HCEC 1CT (cell line): Measurements from ENCODE around the gene MEF2B.
A peak's percentile ranks its signal among the peaks of the same experiment; 100 is the strongest.
"Not testable (repeated sequence)": the region's sequence is repeated elsewhere in the genome, so short reads cannot be mapped to it uniquely, and the experiment has no call there.

Source experiments
- DNase-seq: peaks from one replicate; pipeline ENCODE4 v3.0.0-alpha.2; 2017

The MEF2B gene

GRCh38 chr19:19192910-19193423 lies 22.9 kb upstream of the MEF2B start:
- DNase-seq: no peak

DNA sequence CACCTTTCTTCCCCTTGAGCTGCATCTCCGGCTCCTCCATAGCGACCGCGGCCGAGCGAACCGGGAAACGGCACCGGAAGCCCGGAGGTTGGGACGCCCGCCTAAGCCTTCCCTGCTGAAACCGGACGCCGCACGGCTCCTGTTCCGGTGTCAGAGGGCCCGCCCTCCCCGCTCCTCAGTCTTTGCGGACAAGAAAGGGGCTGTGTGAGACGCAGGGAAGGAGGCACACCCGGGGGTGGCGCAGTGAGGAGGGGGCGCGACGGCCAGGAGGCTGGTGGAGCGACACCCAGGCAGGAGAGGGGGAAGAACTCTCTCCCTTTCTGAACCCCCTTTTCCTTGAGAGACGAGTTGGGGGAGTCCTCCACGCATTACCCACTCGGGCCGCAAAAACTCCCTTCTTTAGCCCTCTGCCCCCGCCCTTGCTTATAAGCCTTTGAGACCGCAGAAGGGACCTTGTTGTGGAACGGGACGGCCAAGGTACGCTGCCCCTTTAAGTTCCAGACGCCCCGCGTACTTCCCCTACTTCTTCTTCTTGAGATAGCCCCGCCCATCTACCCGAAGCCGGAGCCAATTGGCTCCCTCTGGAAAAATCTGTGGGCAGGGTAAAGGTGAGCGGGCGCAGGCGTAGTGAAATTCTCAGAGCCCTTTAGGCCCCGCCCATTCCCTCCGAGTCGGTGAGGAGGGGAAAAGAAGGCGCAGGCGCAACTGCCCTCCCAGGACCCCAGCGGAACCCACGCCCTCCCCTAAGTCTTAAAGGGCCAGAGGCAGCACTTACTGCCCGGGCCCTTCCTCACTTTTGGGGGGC lies 22.2 kb upstream of the MEF2B start, which contains the start of the genes BORCS8 and RFXANK:
TSS of gene BORCS8 (minus strand) at position 75 of the 805 bp plus-strand sequence. CDS start at position 40, 35 bp downstream.
TSS of gene RFXANK (plus strand) at position 181 of the 805 bp plus-strand sequence. CDS start 1,689 bp downstream, outside the sequence.
- peak; percentile 98 for DNase-seq

DNA sequence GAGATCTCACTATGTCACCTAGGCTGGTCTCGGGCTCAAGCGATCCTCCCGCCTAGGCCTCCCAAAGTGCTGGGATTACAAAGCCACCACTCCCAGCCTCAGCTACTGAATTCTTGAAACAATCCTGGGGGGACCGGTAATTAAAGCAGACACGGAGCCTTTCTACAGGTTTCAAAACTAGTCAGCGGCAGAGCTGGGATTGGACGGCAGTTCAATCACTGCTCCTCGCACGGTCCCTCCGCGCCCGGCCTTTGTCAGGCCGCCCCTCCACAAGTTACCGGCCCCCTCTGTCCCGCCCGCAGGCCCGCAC lies 21.7 kb upstream of the MEF2B start:
- no peak for DNase-seq

GRCh38 chr19:19186742-19187141 lies 16.7 kb upstream of the MEF2B start:
- DNase-seq: no peak

GRCh38 chr19:19185853-19186740 lies 16.0 kb upstream of the MEF2B start:
- DNase-seq: peak; percentile 44

- no peak for DNase-seq
Observed at GRCh38 chr19:19181488-19181998, 11.5 kb upstream of the MEF2B start.

- no peak for DNase-seq
Observed at GRCh38 chr19:19179548-19180441, 9.7 kb upstream of the MEF2B start.

GRCh38 chr19:19176950-19177349 lies 6.9 kb upstream of the MEF2B start:
- DNase-seq: no peak

DNA sequence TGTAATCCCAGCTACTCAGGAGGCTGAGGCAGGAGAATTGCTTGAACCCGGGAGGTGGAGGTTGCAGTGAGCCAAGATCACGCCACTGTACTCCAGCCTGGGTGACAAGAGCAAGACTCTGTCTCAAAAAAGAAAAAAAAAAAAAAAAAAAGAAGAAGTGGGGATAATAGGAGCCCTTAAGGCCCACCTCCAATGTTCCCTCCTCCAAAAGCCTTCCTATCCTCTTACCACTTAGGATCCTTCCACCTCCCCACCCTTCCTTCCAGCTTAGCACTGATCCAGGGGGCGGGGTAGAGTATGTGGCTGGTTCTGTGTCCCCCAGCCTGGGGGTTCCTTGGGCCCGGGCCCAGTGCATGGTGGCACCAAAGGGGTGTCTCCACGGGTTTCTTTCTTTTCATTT lies 3.2 kb upstream of the MEF2B start:
- not testable (repeated sequence) for DNase-seq

DNA sequence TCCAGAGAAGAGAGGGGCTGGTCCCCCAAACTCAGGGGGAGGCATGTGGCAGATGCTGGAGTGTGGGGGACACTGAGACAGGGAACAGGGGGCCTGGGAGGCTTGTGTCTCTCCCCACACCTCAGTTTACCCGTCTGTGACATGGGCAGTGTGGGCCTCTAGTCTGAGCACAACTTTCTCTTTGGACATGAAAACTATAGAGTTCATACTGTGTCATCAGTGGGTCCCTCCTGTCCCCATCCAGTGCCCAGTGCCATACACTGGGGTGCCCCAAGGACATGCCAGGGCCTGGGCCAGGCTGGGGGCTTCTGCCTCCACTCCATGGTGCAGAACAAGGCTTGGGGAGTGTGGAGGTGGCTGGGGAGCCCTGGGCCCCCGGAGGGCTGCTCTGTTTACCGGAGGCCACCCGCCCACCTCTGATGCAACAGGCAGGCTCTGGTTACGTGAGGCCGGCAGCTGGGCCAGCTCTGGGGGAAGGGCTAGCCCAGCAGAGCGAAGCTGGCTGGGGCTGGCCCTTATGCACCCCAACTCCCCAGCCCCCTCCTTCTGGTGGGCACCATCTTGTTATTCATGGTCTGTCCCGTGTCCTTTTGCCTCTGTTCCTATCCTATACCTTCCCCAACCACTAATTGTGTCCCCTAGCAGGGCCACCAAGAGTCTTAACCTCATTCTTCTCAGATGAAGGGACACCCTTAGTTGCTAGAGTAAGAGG lies 1.9 kb upstream of the MEF2B start:
- DNase-seq: peak; percentile 41

- no peak for DNase-seq
Observed at GRCh38 chr19:19170873-19171672, 1.0 kb upstream of the MEF2B start.

DNA sequence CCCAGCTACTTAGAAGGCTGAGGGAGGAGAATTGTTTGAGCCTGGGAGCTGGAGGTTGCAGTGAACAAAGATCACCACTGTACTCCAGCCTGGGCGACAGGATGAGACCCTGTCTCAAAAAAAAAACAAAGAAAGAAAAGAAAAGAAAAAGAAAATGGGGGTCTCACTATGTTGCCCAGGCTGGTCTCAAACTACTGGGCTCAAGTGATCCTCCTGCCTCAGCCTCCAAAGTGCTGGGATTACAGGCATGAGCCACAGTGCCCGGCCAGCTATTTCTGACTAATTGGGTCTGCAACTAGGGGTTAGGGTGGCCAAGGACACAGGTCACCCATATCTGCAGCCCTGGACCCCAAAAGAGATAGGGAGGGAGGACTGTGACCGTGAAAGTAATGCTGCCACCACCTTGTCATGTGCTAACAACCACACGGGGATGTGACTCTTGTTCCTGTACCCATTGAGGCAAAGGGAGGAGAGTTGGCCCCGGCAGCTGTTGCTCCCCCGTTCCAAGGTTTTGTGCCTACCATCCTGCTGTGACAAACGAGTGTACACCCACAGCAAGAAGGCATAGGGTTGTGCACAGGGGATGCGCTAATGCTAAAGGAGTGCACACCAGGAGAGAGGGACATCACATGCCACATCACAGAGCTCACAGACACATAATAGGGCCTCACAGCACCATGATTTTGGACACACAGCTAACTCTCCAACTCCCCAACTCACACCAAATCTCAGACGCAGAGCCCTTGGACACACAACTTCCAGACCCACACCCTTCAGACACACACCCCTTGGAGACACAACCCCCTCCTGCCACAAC lies 619 bp downstream of the MEF2B start:
- DNase-seq: no peak

DNA sequence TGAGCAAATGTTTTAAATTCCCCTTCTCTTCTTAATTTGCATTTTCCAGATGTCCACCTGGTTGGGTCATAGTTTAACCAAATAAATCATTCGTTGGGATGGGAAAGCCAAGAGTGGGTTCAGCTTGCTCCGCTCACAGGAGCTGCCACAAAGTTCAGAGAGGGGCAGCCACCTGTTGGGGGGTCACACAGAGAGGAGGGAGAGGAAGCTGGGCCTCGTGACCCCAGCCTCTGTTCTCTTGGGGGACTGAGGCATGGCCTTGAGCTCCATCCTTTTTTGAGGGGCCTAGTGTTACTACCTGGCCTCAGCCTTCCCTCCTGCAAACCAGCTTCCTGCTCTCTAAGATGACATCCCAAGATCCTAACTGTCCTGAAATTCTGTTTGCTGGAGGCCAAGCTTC lies 2.5 kb downstream of the MEF2B start:
- no peak for DNase-seq

DNA sequence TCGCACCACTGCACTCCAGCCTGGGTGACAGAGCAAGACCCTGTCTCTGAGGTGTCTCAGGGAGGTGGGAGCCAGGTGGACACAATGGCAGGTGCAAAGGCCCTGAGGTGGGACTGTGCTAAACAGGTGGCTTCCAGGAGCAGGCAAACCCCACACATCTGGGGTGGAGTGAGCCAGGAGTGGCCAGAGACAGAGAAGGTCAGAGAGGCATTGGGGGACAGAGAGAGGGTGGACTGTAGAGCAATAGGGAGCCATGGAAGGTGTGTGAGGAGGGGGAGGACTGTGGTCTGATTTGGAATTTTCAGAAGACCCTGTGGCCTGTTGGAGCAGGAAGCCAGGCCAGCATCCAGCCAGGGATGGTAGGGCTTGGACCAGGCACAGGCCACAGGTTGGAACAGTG lies 4.7 kb downstream of the MEF2B start:
- no peak for DNase-seq

- no peak for DNase-seq
Observed at GRCh38 chr19:19162495-19162894, 7.6 kb downstream of the MEF2B start.

DNA sequence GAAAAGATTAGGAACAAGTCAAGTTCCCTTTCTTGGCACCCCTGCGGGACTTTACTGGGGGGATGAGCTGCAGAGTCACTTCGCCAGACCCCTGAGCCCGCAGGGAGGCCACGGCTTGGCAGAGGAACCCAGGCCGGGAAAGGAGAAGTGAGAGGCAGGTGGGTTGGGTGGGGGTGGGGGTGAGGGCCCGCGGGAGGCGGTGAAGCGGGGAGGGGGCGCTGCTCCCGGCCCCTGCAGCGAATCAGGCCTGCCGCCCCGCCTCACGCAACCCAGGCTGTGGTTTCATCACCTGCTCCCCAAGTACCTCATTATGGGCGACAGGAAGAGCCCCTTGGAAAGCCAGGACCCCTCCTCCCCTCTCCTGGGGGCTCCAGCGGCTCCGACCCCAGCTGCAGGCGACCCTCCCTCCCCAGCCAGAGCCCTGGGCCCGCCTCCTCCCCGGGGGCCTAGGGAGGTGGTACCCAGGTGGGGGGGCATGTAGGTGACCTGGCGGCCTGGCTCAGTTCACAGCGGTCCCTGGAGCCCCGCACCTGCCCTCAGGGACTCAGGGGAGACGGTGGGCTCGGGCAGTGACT lies 9.5 kb downstream of the MEF2B start:
- no peak for DNase-seq

- DNase-seq: no peak
Observed at GRCh38 chr19:19159534-19159933, 10.5 kb downstream of the MEF2B start.

- no peak for DNase-seq
Observed at GRCh38 chr19:19157808-19158207, 12.3 kb downstream of the MEF2B start.

GRCh38 chr19:19155495-19156219 lies 14.4 kb downstream of the MEF2B start:
- no peak for DNase-seq
